Thyroid gland (tissue), 4 donors: ENCODE results near the gene TEX19.

Experiments
- CTCF ChIP-seq, 6 experiments: fragments of 200-600 bp in 3 of 6; fragments of 450-650 bp in 3 of 6; sonication (generic) in 3 of 6; IDR thresholded peaks; one replicate each; pipeline ENCODE4 v1.5.1; 2016 to 2019; ENCODE audit warnings: antibody characterized with exemption in 6 of 6, mild to moderate bottlenecking in 2 of 6, inconsistent platforms in 1 of 6, moderate library complexity in 1 of 6
- POLR2A ChIP-seq, 2 donors: fragments of 450-650 bp; IDR thresholded peaks; one replicate each; pipeline ENCODE4 v1.6.1; 2017; ENCODE audit warnings: antibody characterized with exemption in 2 of 2, mild to moderate bottlenecking in 2 of 2, moderate library complexity in 1 of 2

DNA sequence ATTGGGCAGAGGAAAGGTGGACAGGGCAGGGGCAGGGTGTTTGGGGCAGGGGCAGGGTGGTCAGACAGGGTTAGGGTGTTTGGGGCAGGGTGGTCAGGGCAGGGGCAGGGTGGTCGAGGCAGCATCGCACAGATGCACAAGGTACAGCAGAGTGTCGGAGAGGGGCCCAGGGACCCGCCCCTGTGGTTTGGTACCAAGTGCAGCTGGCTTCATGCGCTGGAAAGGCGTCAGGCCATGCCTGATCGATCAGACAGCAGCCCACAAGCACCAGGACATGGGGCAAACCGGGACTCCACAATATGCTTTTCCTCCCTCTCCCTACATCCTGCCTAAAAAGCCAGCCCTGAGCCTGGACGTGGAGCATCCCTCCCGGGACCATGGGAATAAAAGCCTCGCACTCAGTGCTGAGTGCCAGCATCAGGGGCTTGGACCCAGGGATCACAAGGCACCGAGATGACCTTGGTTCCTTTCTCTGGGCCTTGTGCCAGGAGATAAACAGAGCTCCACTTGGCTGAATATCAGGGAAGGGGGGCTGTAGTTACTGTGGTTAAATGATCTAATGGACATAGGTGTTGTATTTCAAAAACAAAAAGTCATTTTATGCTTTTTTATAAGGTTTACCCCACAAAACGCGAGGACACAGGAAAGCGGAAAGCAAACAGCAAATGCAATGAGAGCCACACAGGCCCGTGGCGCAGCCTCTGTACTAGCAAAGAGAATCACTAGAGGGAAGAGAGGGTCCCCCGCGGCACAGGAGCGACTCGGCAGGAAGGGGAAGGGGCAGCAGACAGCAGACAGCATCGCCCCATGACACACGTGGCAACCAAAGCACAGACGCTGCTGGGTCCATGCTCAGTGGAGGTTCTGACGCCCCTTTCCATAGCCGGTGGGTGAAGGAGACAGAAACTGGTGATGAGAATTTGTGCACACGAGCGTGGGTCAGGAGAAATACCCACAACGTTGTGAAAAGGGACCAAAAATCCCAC is 53.8 kb downstream of the TEX19 start:
- TF ChIP-seq CTCF (IDR thresholded peaks at IDR 0.05) (no peak), POLR2A (IDR thresholded peaks at IDR 0.05) (no peak)
